ENCODE results near the gene ZNF436. TPM values are rescaled to one million over a fixed set of nuclear protein-coding genes. Genes with fewer than 3 reads are reported as not detected.
A peak's percentile ranks its signal among the peaks of the same experiment; 100 is the strongest.

Gene ZNF436
- polyA plus RNA-seq, 1 of the 3 experiments (the other 2 are of a cell fraction): 5.0 TPM

- Histone ChIP-seq H3K9me2 (no peaks in the 10 kb centered on the region), H3K9me3 (no peaks in the 10 kb centered on the region), H3K79me2 (ENCODE audit: insufficient read depth) (no peaks in the 10 kb centered on the region), H3K27me3 (ENCODE audit: insufficient read depth) (no peaks in the 10 kb centered on the region), H3K4me1 (ENCODE audit: control insufficient read depth in 1 of 2, insufficient read depth in 2 of 2, low read depth in 1 of 2, low read length in 1 of 2) (peaks cover 6 to 20% of the 10 kb centered on the region in 2 experiments; a peak in 3 of 4 replicates), H3F3A (replicated peaks; ENCODE audit: insufficient read depth) (peaks cover 31% of the 10 kb centered on the region), H3K36me3 (replicated peaks in 1 of 2; ENCODE audit: control insufficient read depth in 1 of 2, insufficient read depth in 2 of 2, low read length in 1 of 2) (no peaks in the 10 kb centered on the region), H3K4me2 (peak overlapping the region; percentile 66), H2AFZ (ENCODE audit: low read depth) (peak overlapping the region; percentile 25; the same call in 1 of the 2 replicates), H3K9ac (peak overlapping the region; percentile 32; the same call in 1 of the 2 replicates), H4K20me1 (ENCODE audit: insufficient read depth) (no peaks in the 10 kb centered on the region), H3K4me3 (ENCODE audit: low read depth in 2 of 2, low read length in 1 of 2) (peak overlapping the region in 1 of 2 experiments; percentile 26; a peak in 2 of 4 replicates), H3K27ac (ENCODE audit: low read depth in 2 of 2, low read length in 1 of 2) (peak overlapping the region; percentile 70 to 88)
- no peak; the same call in 1 of the 2 replicates for TF ChIP-seq GABPA (IDR thresholded peaks at IDR 0.05; ENCODE audit: low read depth)
- TF ChIP-seq FOXJ3 (CRISPR knock-in tag; IDR thresholded peaks at IDR 0.05): no peak
- TF ChIP-seq TCF12 (IDR thresholded peaks at IDR 0.05): no peak
- TF ChIP-seq POLR2AphosphoS5 (IDR thresholded peaks at IDR 0.05; ENCODE audit: low read depth, low read length): 0 out of 2 replicates have a peak, but pooled peaks have one; percentile 42
- no peak for TF ChIP-seq SIN3A (IDR thresholded peaks at IDR 0.05; ENCODE audit: borderline replicate concordance, low read depth, low read length)
- TF ChIP-seq, protein P1, sequence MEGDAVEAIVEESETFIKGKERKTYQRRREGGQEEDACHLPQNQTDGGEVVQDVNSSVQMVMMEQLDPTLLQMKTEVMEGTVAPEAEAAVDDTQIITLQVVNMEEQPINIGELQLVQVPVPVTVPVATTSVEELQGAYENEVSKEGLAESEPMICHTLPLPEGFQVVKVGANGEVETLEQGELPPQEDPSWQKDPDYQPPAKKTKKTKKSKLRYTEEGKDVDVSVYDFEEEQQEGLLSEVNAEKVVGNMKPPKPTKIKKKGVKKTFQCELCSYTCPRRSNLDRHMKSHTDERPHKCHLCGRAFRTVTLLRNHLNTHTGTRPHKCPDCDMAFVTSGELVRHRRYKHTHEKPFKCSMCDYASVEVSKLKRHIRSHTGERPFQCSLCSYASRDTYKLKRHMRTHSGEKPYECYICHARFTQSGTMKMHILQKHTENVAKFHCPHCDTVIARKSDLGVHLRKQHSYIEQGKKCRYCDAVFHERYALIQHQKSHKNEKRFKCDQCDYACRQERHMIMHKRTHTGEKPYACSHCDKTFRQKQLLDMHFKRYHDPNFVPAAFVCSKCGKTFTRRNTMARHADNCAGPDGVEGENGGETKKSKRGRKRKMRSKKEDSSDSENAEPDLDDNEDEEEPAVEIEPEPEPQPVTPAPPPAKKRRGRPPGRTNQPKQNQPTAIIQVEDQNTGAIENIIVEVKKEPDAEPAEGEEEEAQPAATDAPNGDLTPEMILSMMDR (IDR thresholded peaks at IDR 0.05): no peak
- peak; percentile 43; the same call in 1 of the 2 replicates for TF ChIP-seq NFIC (IDR thresholded peaks at IDR 0.05; ENCODE audit: borderline replicate concordance)
- TF ChIP-seq, protein P2, sequence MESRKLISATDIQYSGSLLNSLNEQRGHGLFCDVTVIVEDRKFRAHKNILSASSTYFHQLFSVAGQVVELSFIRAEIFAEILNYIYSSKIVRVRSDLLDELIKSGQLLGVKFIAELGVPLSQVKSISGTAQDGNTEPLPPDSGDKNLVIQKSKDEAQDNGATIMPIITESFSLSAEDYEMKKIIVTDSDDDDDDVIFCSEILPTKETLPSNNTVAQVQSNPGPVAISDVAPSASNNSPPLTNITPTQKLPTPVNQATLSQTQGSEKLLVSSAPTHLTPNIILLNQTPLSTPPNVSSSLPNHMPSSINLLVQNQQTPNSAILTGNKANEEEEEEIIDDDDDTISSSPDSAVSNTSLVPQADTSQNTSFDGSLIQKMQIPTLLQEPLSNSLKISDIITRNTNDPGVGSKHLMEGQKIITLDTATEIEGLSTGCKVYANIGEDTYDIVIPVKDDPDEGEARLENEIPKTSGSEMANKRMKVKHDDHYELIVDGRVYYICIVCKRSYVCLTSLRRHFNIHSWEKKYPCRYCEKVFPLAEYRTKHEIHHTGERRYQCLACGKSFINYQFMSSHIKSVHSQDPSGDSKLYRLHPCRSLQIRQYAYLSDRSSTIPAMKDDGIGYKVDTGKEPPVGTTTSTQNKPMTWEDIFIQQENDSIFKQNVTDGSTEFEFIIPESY (IDR thresholded peaks at IDR 0.05; ENCODE audit: borderline replicate concordance, low read depth): no peak
- TF ChIP-seq TAF1 (IDR thresholded peaks at IDR 0.05; ENCODE audit: borderline replicate concordance, low read depth, low read length): peak; percentile 41
- TF ChIP-seq EP300 (IDR thresholded peaks at IDR 0.05; ENCODE audit: borderline replicate concordance in 1 of 2, low read depth in 1 of 2, low read length in 1 of 2): peak in 1 of 2 experiments; percentile 1; a peak in 1 of 4 replicates
- DNase-seq: peak; percentile 50
- 23% methylated on average over 7 of the region's 7 CpGs for WGBS (ENCODE audit: low lambda C conversion rate)
- POLR2A ChIA-PET: interaction anchor here (1.0 kb wide), 1 partner anchor 10 kb away, joined by 3 read pairs; no protein-coding TSS in a partner anchor
- CTCF ChIA-PET: interaction anchor here (1.2 to 3.0 kb wide), 2 partner anchors 9 to 24 kb away, joined by 4 to 31 read pairs; no protein-coding TSS in a partner anchor
Measured at GRCh38 chr1:23394684-23395083, 25.0 kb upstream of the ZNF436 start.

DNA sequence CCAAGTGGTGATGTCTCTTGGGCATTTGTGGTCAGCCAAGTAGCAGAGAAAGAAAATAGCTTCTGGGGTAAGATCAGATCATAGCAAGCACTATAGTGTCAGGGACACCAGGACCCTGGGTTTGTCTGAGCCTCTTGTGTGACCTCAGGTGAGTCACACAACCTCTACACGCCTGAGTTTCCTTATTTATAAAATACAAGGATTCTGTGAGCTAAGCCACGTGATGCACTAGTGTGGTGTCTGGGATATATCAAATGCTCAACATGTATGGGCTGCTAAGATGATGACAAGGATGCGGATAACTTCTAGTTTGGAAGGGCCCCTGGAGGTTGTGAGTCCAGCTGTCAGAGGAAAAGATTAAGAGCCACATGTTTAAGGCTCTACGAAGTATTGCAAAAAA is 24.5 kb upstream of the ZNF436 start:
- H3K4me3 ChIP-seq (ENCODE audit: low read depth in 2 of 2, low read length in 1 of 2): no peak overlapping the region
- ChIA-PET POLR2A (no interaction called here), CTCF (interaction anchor here (1.2 to 3.0 kb wide), 2 partner anchors 10 to 23 kb away, joined by 4 to 31 read pairs; no protein-coding TSS in a partner anchor)
- peak overlapping the region; percentile 32; the same call in 1 of the 2 replicates for H3K9ac ChIP-seq
- no peaks in the 10 kb centered on the region for H3K79me2 ChIP-seq (ENCODE audit: insufficient read depth)
- DNase-seq: no peak
- H3K9me2 ChIP-seq: no peaks in the 10 kb centered on the region
- peaks cover 31% of the 10 kb centered on the region for H3F3A ChIP-seq (replicated peaks; ENCODE audit: insufficient read depth)
- peak overlapping the region; percentile 70 to 88 for H3K27ac ChIP-seq (ENCODE audit: low read depth in 2 of 2, low read length in 1 of 2)
- peak overlapping the region; percentile 66 for H3K4me2 ChIP-seq
- no peaks in the 10 kb centered on the region for H4K20me1 ChIP-seq (ENCODE audit: insufficient read depth)
- peaks cover 6 to 20% of the 10 kb centered on the region in 2 experiments; a peak in 3 of 4 replicates for H3K4me1 ChIP-seq (ENCODE audit: control insufficient read depth in 1 of 2, insufficient read depth in 2 of 2, low read depth in 1 of 2, low read length in 1 of 2)
- no peaks in the 10 kb centered on the region for H3K36me3 ChIP-seq (replicated peaks in 1 of 2; ENCODE audit: control insufficient read depth in 1 of 2, insufficient read depth in 2 of 2, low read length in 1 of 2)
- H3K27me3 ChIP-seq (ENCODE audit: insufficient read depth): no peaks in the 10 kb centered on the region
- H2AFZ ChIP-seq (ENCODE audit: low read depth): peak overlapping the region; percentile 25; the same call in 1 of the 2 replicates
- H3K9me3 ChIP-seq: no peaks in the 10 kb centered on the region
- WGBS (ENCODE audit: low lambda C conversion rate): 31% methylated on average over 4 of the region's 4 CpGs
- TF ChIP-seq FOXJ3 (CRISPR knock-in tag; IDR thresholded peaks at IDR 0.05): no peak
- peak; percentile 36; the same call in 1 of the 2 replicates for TF ChIP-seq TEAD4 (IDR thresholded peaks at IDR 0.05; ENCODE audit: borderline replicate concordance, insufficient read depth)
- TF ChIP-seq EZH2phosphoT487 (IDR thresholded peaks at IDR 0.05; ENCODE audit: borderline replicate concordance, low read depth): no peak
- no peak for TF ChIP-seq RAD21 (IDR thresholded peaks at IDR 0.05; ENCODE audit: low read length)
- TF ChIP-seq, protein P3, sequence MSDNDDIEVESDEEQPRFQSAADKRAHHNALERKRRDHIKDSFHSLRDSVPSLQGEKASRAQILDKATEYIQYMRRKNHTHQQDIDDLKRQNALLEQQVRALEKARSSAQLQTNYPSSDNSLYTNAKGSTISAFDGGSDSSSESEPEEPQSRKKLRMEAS (IDR thresholded peaks at IDR 0.05; ENCODE audit: low read depth): peak; percentile 69
- peak; percentile 57; the same call in 1 of the 2 replicates for TF ChIP-seq SIN3A (IDR thresholded peaks at IDR 0.05; ENCODE audit: borderline replicate concordance, low read depth, low read length)
- peak; percentile 97 for TF ChIP-seq TCF12 (IDR thresholded peaks at IDR 0.05)
- TF ChIP-seq GABPA (IDR thresholded peaks at IDR 0.05; ENCODE audit: low read depth): no peak
- peak in 1 of 2 experiments; percentile 42; a peak in 1 of 4 replicates for TF ChIP-seq EP300 (IDR thresholded peaks at IDR 0.05; ENCODE audit: borderline replicate concordance in 1 of 2, low read depth in 1 of 2, low read length in 1 of 2)
- TF ChIP-seq NFIC (IDR thresholded peaks at IDR 0.05; ENCODE audit: borderline replicate concordance): peak; percentile 40; the same call in 1 of the 2 replicates
- no peak for TF ChIP-seq NRF1 (IDR thresholded peaks at IDR 0.05; ENCODE audit: low read depth, low read length)
- no peak; the same call in 1 of the 2 replicates for TF ChIP-seq MEF2A (IDR thresholded peaks at IDR 0.05; ENCODE audit: borderline replicate concordance, low read depth)
- TF ChIP-seq, protein P4, sequence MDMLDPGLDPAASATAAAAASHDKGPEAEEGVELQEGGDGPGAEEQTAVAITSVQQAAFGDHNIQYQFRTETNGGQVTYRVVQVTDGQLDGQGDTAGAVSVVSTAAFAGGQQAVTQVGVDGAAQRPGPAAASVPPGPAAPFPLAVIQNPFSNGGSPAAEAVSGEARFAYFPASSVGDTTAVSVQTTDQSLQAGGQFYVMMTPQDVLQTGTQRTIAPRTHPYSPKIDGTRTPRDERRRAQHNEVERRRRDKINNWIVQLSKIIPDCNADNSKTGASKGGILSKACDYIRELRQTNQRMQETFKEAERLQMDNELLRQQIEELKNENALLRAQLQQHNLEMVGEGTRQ (IDR thresholded peaks at IDR 0.05; ENCODE audit: borderline replicate concordance, low read depth, low read length): no peak
- TF ChIP-seq CHD2 (IDR thresholded peaks at IDR 0.05; ENCODE audit: low read length, partially characterized antibody): no peak

All from SK-N-SH (cell line).